A549 (cell line): ENCODE measurements around the gene ALDH3B1.

Experiments
- BHLHE40 ChIP-seq: IDR thresholded peaks from 2 replicates; pipeline ENCODE4 v1.6.1; 2012; ENCODE audit warnings: low read depth, low read length, inconsistent platforms
- CEBPB ChIP-seq, 2 experiments: fragments of >200 bp in 1 of 2; sonication (Bioruptor Twin) in 1 of 2; formaldehyde crosslinking in 1 of 2; IDR thresholded peaks; 2 replicates each; pipeline ENCODE4 v1.6.1; 2012 to 2016
- ELK1 ChIP-seq: fragments of 150-350 bp; IDR thresholded peaks from 2 replicates; pipeline ENCODE4 v1.6.1; 2014; ENCODE audit warnings: low read depth, mild to moderate bottlenecking, low read length
- ESRRA ChIP-seq: fragments of 150-350 bp; IDR thresholded peaks from 2 replicates; pipeline ENCODE4 v1.6.1; 2014; ENCODE audit warnings: mild to moderate bottlenecking, low read length, borderline replicate concordance
- HOXA7 ChIP-seq: fragments of 250-450 bp; sonication (Bioruptor Pico); IDR thresholded peaks from 2 replicates; pipeline ENCODE4 v1.5.0; 2020; ENCODE audit warnings: mild to moderate bottlenecking, moderate library complexity
- KDM5A ChIP-seq: fragments of 200-600 bp; sonication (generic); IDR thresholded peaks from 2 replicates; pipeline ENCODE4 v1.6.1; 2016; ENCODE audit warnings: antibody characterized with exemption, mild to moderate bottlenecking
- NR3C1 ChIP-seq: fragments of >200 bp; sonication (Bioruptor Twin); formaldehyde crosslinking; IDR thresholded peaks from 3 replicates; pipeline ENCODE4 v1.6.1; 2017
- POLR2A ChIP-seq: IDR thresholded peaks from 2 replicates; pipeline ENCODE4 v1.6.1; 2012; ENCODE audit warnings: mild to moderate bottlenecking, low read length
- RAD21 ChIP-seq, 2 experiments: fragments of >200 bp in 1 of 2; sonication (Bioruptor Twin) in 1 of 2; formaldehyde crosslinking in 1 of 2; IDR thresholded peaks in 1 of 2; conservative IDR thresholded peaks in 1 of 2; 2 replicates in 1 of 2; 3 replicates in 1 of 2; pipeline ENCODE4 v1.6.1; 2012 to 2018; ENCODE audit warnings: inconsistent platforms in 1 of 2
- RCOR1 ChIP-seq: fragments of 150-350 bp; IDR thresholded peaks from 2 replicates; pipeline ENCODE4 v1.6.1; 2014; ENCODE audit warnings: antibody characterized with exemption, low read length, low read depth
- REST ChIP-seq: fragments of 200-600 bp; sonication (generic); IDR thresholded peaks from 2 replicates; pipeline ENCODE4 v1.6.1; 2016; ENCODE audit warnings: antibody characterized with exemption, mild to moderate bottlenecking, moderate library complexity
- ZFP36 ChIP-seq: fragments of 450-650 bp; IDR thresholded peaks from 2 replicates; pipeline ENCODE4 v1.6.1; 2014; ENCODE audit warnings: borderline replicate concordance; ENCODE audit not compliant: partially characterized antibody
- TF ChIP-seq, protein P1 (sequence below): fragments of >200 bp; sonication (Bioruptor Twin); formaldehyde crosslinking; IDR thresholded peaks from 3 replicates; pipeline ENCODE4 v1.5.1; 2016

- TF ChIP-seq, protein P1, sequence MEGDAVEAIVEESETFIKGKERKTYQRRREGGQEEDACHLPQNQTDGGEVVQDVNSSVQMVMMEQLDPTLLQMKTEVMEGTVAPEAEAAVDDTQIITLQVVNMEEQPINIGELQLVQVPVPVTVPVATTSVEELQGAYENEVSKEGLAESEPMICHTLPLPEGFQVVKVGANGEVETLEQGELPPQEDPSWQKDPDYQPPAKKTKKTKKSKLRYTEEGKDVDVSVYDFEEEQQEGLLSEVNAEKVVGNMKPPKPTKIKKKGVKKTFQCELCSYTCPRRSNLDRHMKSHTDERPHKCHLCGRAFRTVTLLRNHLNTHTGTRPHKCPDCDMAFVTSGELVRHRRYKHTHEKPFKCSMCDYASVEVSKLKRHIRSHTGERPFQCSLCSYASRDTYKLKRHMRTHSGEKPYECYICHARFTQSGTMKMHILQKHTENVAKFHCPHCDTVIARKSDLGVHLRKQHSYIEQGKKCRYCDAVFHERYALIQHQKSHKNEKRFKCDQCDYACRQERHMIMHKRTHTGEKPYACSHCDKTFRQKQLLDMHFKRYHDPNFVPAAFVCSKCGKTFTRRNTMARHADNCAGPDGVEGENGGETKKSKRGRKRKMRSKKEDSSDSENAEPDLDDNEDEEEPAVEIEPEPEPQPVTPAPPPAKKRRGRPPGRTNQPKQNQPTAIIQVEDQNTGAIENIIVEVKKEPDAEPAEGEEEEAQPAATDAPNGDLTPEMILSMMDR, result no peak
- no peak for TF ChIP-seq POLR2A
- no peak for TF ChIP-seq BHLHE40
- no peak for TF ChIP-seq ELK1
- TF ChIP-seq RAD21 (conservative IDR thresholded peaks at IDR 0.05 in 1 of 2, IDR thresholded peaks at IDR 0.05 in 1 of 2), result no peak
- TF ChIP-seq REST, result no peak
- no peak for TF ChIP-seq ZFP36
- TF ChIP-seq KDM5A, result no peak
- no peak for TF ChIP-seq NR3C1
- no peak for TF ChIP-seq HOXA7 (CRISPR knock-in tag)
- no peak for TF ChIP-seq RCOR1
- TF ChIP-seq ESRRA, result no peak
- TF ChIP-seq CEBPB (IDR thresholded peaks at IDR 0.05), result no peak
Measured at GRCh38 chr11:68026391-68027105, 16.4 kb downstream of the ALDH3B1 start.
